SU-DHL-6 (cell line): ENCODE data around the gene NR2F2.

ENCODE experiments used
- CTCF ChIP-seq: fragments of 200-600 bp; sonication (generic); IDR thresholded peaks from one replicate; pipeline ENCODE4 v1.5.1; 2017; ENCODE audit warnings: antibody characterized with exemption, mild to moderate bottlenecking, low read length, moderate library complexity; ENCODE audit not compliant: insufficient read depth, poor library complexity, severe bottlenecking
- EZH2phosphoT487 ChIP-seq: fragments of 200-600 bp; sonication (generic), shearing (Covaris generic); conservative IDR thresholded peaks from 2 replicates; pipeline ENCODE4 v1.6.1; 2018; ENCODE audit warnings: mild to moderate bottlenecking, antibody characterized with exemption, low read length, moderate library complexity, mixed read lengths

GRCh38 chr15:96347181-96348111 lies 16.9 kb downstream of the NR2F2 start:
- TF ChIP-seq CTCF (no peak), EZH2phosphoT487 (no peak)
